ENCODE data around the gene CCSER1. TPM values are rescaled to one million over a fixed set of nuclear protein-coding genes. Genes with fewer than 3 reads are reported as not detected.

CCSER1 gene
- total and polyA plus RNA-seq, 2 donors (not counting 1 experiment from before 2014, with no cell fraction given), result 10.7 to 39.5 TPM

GRCh38 chr4:90227177-90227576 lies 100.0 kb downstream of the CCSER1 start:
- no peaks in the 10 kb centered on the region for H3K27me3 ChIP-seq (replicated peaks in 1 of 4; ENCODE audit: control extremely low read depth in 1 of 4, control insufficient read depth in 3 of 4, insufficient read depth in 4 of 4, low read length in 3 of 4)
- H3K27ac ChIP-seq (ENCODE audit: low read length in 2 of 2), result no peak overlapping the region
- intact Hi-C loops (cut with micrococcal nuclease), result no loop called here
- H2AFZ ChIP-seq (ENCODE audit: insufficient read depth, low read depth, low read length, poor library complexity, severe bottlenecking), result no peak overlapping the region
- Mint-ChIP-seq H3K4me3 (no peak overlapping the region), H3K4me1 (no peaks in the 10 kb centered on the region), H3K27me3 (no peaks in the 10 kb centered on the region), H3K27ac (no peak overlapping the region), H3K9me3 (ENCODE audit: insufficient read depth) (no peaks in the 10 kb centered on the region)
- H3K9ac ChIP-seq (ENCODE audit: low read length), result no peak overlapping the region
- H3K79me2 ChIP-seq (ENCODE audit: control insufficient read depth, insufficient read depth, low read length), result peaks cover 5% of the 10 kb centered on the region
- TF ChIP-seq EZH2 (IDR thresholded peaks at IDR 0.05; ENCODE audit: borderline replicate concordance, insufficient read depth, low read depth, low read length, poor library complexity, severe bottlenecking) (no peak), CTCF (IDR thresholded peaks at IDR 0.05) (no peak)
- DNase-seq, result no peak
- H3K9me3 ChIP-seq (ENCODE audit: control extremely low read depth in 1 of 3, control insufficient read depth in 2 of 3, insufficient read depth in 1 of 3, low read length in 2 of 3), result peaks cover 0 to 7% (median 0%) of the 10 kb centered on the region in 3 donors
- ChIA-PET CTCF (no interaction called here), POLR2A (no interaction called here)
- no CpG with 5 or more reads among the region's 3 CpGs for WGBS (ENCODE audit: insufficient coverage)
- H3K4me2 ChIP-seq (replicated peaks; ENCODE audit: low read depth, low read length, poor library complexity, severe bottlenecking), result no peak overlapping the region
- H3K36me3 ChIP-seq (replicated peaks in 1 of 2; ENCODE audit: control extremely low read depth in 1 of 2, control insufficient read depth in 1 of 2, extremely low read depth in 1 of 2, insufficient read depth in 2 of 2, low read length in 1 of 2), result no peaks in the 10 kb centered on the region
- ATAC-seq (ENCODE audit: low read depth), result no peak
- no peaks in the 10 kb centered on the region for H4K20me1 ChIP-seq (ENCODE audit: control insufficient read depth, insufficient read depth, low read length, poor library complexity, severe bottlenecking)
- H3K4me3 ChIP-seq (ENCODE audit: control extremely low read depth in 1 of 5, extremely low read depth in 1 of 5, insufficient read depth in 1 of 5, low read depth in 2 of 5, low read length in 4 of 5), result no peak overlapping the region
- H3K4me1 ChIP-seq (ENCODE audit: control insufficient read depth in 2 of 2, insufficient read depth in 2 of 2, low read length in 2 of 2), result no peaks in the 10 kb centered on the region

- no peak overlapping the region for H3K27ac Mint-ChIP-seq
- POLR2A ChIA-PET, result no interaction called here
- H3K9me3 Mint-ChIP-seq (ENCODE audit: insufficient read depth), result no peaks in the 10 kb centered on the region
- no peaks in the 10 kb centered on the region for H4K20me1 ChIP-seq (ENCODE audit: control insufficient read depth, insufficient read depth, low read length, poor library complexity, severe bottlenecking)
- no peaks in the 10 kb centered on the region for H3K79me2 ChIP-seq (ENCODE audit: control insufficient read depth, insufficient read depth, low read length)
- no peaks in the 10 kb centered on the region for H3K27me3 Mint-ChIP-seq
- WGBS (ENCODE audit: insufficient coverage), result 90% methylated on average over 6 of the region's 8 CpGs
- intact Hi-C loops (cut with micrococcal nuclease), result no loop called here
- CTCF ChIA-PET, result no interaction called here
- H3K27me3 ChIP-seq (replicated peaks in 1 of 4; ENCODE audit: control extremely low read depth in 1 of 4, control insufficient read depth in 3 of 4, insufficient read depth in 4 of 4, low read length in 3 of 4), result no peaks in the 10 kb centered on the region
- no peak overlapping the region for H3K27ac ChIP-seq (ENCODE audit: low read length in 2 of 2)
- H3K4me2 ChIP-seq (replicated peaks; ENCODE audit: low read depth, low read length, poor library complexity, severe bottlenecking), result no peak overlapping the region
- H2AFZ ChIP-seq (ENCODE audit: insufficient read depth, low read depth, low read length, poor library complexity, severe bottlenecking), result no peak overlapping the region
- H3K9me3 ChIP-seq (ENCODE audit: control extremely low read depth in 1 of 3, control insufficient read depth in 2 of 3, insufficient read depth in 1 of 3, low read length in 2 of 3), result no peaks in the 10 kb centered on the region
- no peak for TF ChIP-seq EZH2 (IDR thresholded peaks at IDR 0.05; ENCODE audit: borderline replicate concordance, insufficient read depth, low read depth, low read length, poor library complexity, severe bottlenecking)
- TF ChIP-seq CTCF (IDR thresholded peaks at IDR 0.05), result no peak
- no peak overlapping the region for H3K4me3 ChIP-seq (ENCODE audit: control extremely low read depth in 1 of 5, extremely low read depth in 1 of 5, insufficient read depth in 1 of 5, low read depth in 2 of 5, low read length in 4 of 5)
- no peak overlapping the region for H3K4me3 Mint-ChIP-seq
- no peak overlapping the region for H3K9ac ChIP-seq (ENCODE audit: low read length)
- no peaks in the 10 kb centered on the region for H3K36me3 ChIP-seq (replicated peaks in 1 of 2; ENCODE audit: control extremely low read depth in 1 of 2, control insufficient read depth in 1 of 2, extremely low read depth in 1 of 2, insufficient read depth in 2 of 2, low read length in 1 of 2)
- no peaks in the 10 kb centered on the region for H3K4me1 ChIP-seq (ENCODE audit: control insufficient read depth in 2 of 2, insufficient read depth in 2 of 2, low read length in 2 of 2)
- no peaks in the 10 kb centered on the region for H3K4me1 Mint-ChIP-seq
- DNase-seq (no peak), ATAC-seq (ENCODE audit: low read depth) (no peak)
Observed at GRCh38 chr4:90234916-90235547, 107.8 kb downstream of the CCSER1 start.

Measured in B cell (primary cell).